ENCODE data around the gene RGS6. TPM values are rescaled to one million over a fixed set of nuclear protein-coding genes. Genes with fewer than 3 reads are reported as not detected.

The RGS6 gene
- total RNA-seq, 1 donor from 2014 or later, result not detected

DNA sequence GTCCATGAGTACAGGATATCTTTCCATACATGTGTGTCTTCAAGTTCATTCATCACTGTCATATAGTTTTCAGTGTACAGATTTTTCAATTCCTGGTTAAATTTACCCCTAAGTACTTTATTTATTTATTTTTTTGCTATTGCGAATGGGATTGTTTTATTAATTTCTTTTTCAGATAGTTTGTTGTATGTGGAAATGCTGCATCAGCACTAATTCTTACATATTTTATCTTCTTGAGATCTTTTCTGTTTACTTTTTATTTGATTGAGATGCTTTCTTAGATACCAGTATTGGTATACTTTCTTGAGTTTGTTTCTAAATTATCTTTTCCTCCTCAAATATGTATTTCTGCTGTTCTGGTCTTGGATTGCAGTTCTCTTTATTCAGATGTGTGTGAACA lies 148.9 kb downstream of the RGS6 start:
- no peak overlapping the region for H3K4me3 ChIP-seq (ENCODE audit: low read depth, low read length)
- no peak for TF ChIP-seq CTCF (IDR thresholded peaks at IDR 0.05; ENCODE audit: insufficient read depth, low read length, poor library complexity, severe bottlenecking)
- no peak for DNase-seq (ENCODE audit: low read depth)
- no peaks in the 10 kb centered on the region for H3K36me3 ChIP-seq (ENCODE audit: control insufficient read depth, insufficient read depth, low read length)
- no peaks in the 10 kb centered on the region for H3K27me3 ChIP-seq (ENCODE audit: control insufficient read depth, insufficient read depth, low read length)

DNA sequence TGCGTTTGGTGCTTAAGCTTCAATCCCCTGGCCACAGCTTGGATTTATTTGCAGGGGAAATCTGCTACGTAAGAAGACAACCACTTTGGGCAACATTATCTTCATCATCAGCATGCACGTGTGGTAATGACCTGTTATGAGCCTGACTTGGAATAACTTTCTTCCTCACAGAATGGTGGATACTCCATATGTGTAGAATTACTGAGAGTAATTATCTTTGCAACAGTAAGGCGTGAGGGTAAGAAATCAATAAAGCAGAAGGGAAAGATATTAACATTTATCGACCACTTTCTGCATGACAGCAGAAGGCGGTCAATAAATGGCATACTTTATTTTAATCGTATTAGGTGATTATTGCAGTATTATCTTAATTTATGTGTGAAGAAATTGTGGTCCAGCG lies 152.7 kb downstream of the RGS6 start:
- TF ChIP-seq CTCF (IDR thresholded peaks at IDR 0.05; ENCODE audit: insufficient read depth, low read length, poor library complexity, severe bottlenecking), result no peak
- no peak for DNase-seq (ENCODE audit: low read depth)
- Histone ChIP-seq H3K36me3 (ENCODE audit: control insufficient read depth, insufficient read depth, low read length) (no peaks in the 10 kb centered on the region), H3K4me3 (ENCODE audit: low read depth, low read length) (no peak overlapping the region), H3K27me3 (ENCODE audit: control insufficient read depth, insufficient read depth, low read length) (no peaks in the 10 kb centered on the region)

DNA sequence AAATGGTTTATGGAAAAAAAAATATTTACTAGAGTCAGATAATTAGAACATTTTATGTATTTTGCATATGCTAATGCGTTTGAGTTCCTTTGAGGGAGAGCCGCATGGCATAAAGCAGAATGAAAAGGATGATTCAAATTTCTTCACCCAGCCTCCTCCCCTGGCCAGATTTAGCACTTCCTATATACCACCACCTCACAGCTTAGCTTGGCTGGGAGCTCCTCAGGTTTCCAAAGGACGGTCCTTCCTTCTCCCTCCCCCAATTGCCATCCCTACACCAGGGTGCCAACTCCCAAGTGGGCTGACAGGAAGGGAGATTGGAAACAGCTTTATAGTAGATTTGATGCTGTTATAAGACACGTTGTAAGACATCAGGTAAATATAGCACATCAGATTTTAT lies 157.4 kb downstream of the RGS6 start:
- DNase-seq (ENCODE audit: low read depth), result no peak
- no peak for TF ChIP-seq CTCF (IDR thresholded peaks at IDR 0.05; ENCODE audit: insufficient read depth, low read length, poor library complexity, severe bottlenecking)
- no peaks in the 10 kb centered on the region for H3K27me3 ChIP-seq (ENCODE audit: control insufficient read depth, insufficient read depth, low read length)
- H3K36me3 ChIP-seq (ENCODE audit: control insufficient read depth, insufficient read depth, low read length), result no peaks in the 10 kb centered on the region
- no peak overlapping the region for H3K4me3 ChIP-seq (ENCODE audit: low read depth, low read length)

DNA sequence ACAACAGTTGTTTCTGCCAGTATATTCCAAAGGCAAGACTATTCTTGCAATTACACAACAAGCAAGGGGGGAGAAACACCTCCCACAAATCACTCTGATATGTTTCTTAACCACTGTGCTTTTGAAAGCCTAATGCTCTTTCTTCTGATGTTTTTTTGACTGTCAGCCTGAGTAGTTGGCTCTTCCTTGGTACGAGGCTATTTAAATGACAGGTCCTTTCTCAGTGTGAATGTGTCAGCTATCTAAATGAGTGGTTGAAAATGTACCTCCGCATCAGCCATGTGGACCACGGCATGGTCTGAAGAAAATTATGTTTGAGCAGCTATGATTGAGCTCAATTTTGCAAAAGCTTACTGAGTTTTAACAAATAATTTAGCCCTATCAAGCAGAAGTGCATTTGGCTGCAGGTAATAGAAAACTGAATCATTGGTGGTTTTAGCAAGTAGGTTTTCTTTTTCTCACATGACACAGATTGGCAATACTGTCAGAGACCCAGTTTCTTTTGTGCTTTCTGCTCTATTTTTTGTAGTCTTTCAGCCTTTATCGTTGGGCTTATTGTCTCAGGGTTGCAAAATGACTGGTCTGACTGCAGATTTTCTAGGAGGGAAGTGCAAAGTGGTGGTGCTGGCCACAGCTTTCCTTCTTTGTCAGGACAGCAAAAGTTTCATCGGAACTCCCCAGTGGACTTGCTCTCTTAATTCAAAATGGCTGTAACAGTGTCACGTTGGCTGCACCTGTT lies 162.8 kb downstream of the RGS6 start:
- Histone ChIP-seq H3K27me3 (ENCODE audit: control insufficient read depth, insufficient read depth, low read length) (no peaks in the 10 kb centered on the region), H3K36me3 (ENCODE audit: control insufficient read depth, insufficient read depth, low read length) (no peaks in the 10 kb centered on the region), H3K4me3 (ENCODE audit: low read depth, low read length) (no peak overlapping the region)
- TF ChIP-seq CTCF (IDR thresholded peaks at IDR 0.05; ENCODE audit: insufficient read depth, low read length, poor library complexity, severe bottlenecking), result no peak
- DNase-seq (ENCODE audit: low read depth), result no peak

DNA sequence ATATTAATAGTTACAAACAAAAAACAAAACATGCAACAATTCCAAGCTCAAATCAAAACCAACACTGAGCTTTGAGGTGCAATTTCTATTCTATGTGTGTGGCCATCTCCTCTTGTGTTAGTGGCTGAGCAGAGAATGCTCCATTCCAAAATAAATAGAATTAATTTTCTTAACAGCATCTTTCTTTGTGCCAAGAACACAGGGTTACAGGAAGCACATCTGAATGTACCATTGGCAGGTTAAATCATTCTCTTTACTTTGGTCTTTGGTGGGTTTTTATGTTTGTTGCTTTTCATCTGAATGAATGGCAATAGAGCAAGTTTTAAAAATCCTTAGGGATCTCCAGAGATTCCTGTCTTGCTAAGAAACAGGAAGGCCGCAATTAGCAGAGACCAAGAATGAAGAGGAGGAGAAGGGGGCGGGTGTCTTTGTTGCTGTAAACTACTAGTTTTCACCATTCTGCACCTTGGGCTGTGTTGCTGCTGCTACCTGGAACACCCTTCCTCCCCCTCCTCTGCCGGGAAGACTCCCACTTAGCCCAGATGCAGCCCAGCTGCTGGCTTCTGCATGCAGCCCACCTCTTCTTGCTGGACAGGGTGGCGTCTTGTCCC lies 165.0 kb downstream of the RGS6 start:
- no peak for DNase-seq (ENCODE audit: low read depth)
- H3K36me3 ChIP-seq (ENCODE audit: control insufficient read depth, insufficient read depth, low read length), result no peaks in the 10 kb centered on the region
- H3K27me3 ChIP-seq (ENCODE audit: control insufficient read depth, insufficient read depth, low read length), result no peaks in the 10 kb centered on the region
- H3K4me3 ChIP-seq (ENCODE audit: low read depth, low read length), result no peak overlapping the region
- no peak for TF ChIP-seq CTCF (IDR thresholded peaks at IDR 0.05; ENCODE audit: insufficient read depth, low read length, poor library complexity, severe bottlenecking)

DNA sequence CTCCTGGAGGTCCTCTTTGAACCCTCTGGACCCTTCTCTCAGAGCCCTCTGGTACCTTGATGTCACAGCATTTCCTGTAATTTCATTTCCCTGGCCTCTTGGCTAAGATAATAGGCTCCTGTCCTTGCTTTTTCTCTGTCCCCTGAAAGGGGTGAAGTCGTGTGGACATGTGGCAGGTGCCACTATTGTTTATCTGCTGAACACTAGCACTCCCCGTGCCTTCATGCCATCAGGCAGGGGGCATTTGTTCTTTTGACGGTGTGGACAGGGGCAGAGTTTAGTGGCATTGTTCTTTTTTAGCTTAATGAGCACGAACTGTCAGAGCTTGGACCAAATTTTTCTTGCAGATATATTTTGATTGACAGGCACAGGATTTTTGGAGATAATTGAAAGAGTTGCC lies 166.0 kb downstream of the RGS6 start:
- DNase-seq (ENCODE audit: low read depth), result no peak
- TF ChIP-seq CTCF (IDR thresholded peaks at IDR 0.05; ENCODE audit: insufficient read depth, low read length, poor library complexity, severe bottlenecking), result no peak
- Histone ChIP-seq H3K4me3 (ENCODE audit: low read depth, low read length) (no peak overlapping the region), H3K27me3 (ENCODE audit: control insufficient read depth, insufficient read depth, low read length) (no peaks in the 10 kb centered on the region), H3K36me3 (ENCODE audit: control insufficient read depth, insufficient read depth, low read length) (no peaks in the 10 kb centered on the region)
